ENCODE data around the gene SP5. TPM values are rescaled to one million over a fixed set of nuclear protein-coding genes. Genes with fewer than 3 reads are reported as not detected.

The SP5 gene
- 1 to 10 TPM in 4 of 7 donors, under 1 TPM in 2, not detected in 1; 0.30 to 2.9 (median 1.2) TPM for total RNA-seq
- polyA plus RNA-seq, result under 1 TPM; 0.20 to 0.22 TPM
- long read RNA-seq, donor 1, result 0 reads
- long read RNA-seq, donor 2, partial matches to known transcripts, result 0 of 2 reads
- long read RNA-seq, donor 2, other reads (novel, unspliced or antisense), result 0 of 2 reads
- long read RNA-seq, donor 3, result 0 reads

GRCh38 chr2:170715062-170715931 lies at the start of gene SP5:
Gene SP5 (plus strand): TSS chr2:170715337. CDS start chr2:170715513, 176 bp downstream.
- Histone ChIP-seq H3K4me3 (peak within 1 kb of the TSS; percentile 42), H3K4me1 (ENCODE audit: insufficient read depth) (peaks cover 15% of the 10 kb centered on the region), H3K27ac (no peak within 1 kb of the TSS), H3K27me3 (no peaks in the 10 kb centered on the region), H3K36me3 (no peaks in the 10 kb centered on the region), H3K9me3 (no peaks in the 10 kb centered on the region)
- intact Hi-C loops (cut with DNase I), result loop anchor here in 1 of 4 donors (10.0 kb wide), 1 partner anchor 100 kb away; the partner anchor contains the start of gene GAD1
- TF ChIP-seq POLR2A (IDR thresholded peaks at IDR 0.05) (no peak), CTCF (IDR thresholded peaks at IDR 0.05) (no peak), EP300 (IDR thresholded peaks at IDR 0.05) (no peak)
- peak in 4 of 5 donors; percentile 47 to 68 (median 63) for DNase-seq
- 0 to 1% (median 0%) methylated on average over 45 to 62 of the region's 62 CpGs for WGBS, 3 donors

- H3K36me3 ChIP-seq, result no peaks in the 10 kb centered on the region
- intact Hi-C loops (cut with DNase I), result no loop called here
- DNase-seq, result no peak
- no peak overlapping the region for H3K4me3 ChIP-seq
- H3K27ac ChIP-seq, result no peak overlapping the region
- WGBS, 3 donors, result 72 to 80% (median 79%) methylated on average over 5 of the region's 5 CpGs
- H3K9me3 ChIP-seq, result no peaks in the 10 kb centered on the region
- no peaks in the 10 kb centered on the region for H3K27me3 ChIP-seq
- no peaks in the 10 kb centered on the region for H3K4me1 ChIP-seq (ENCODE audit: insufficient read depth)
- TF ChIP-seq CTCF (IDR thresholded peaks at IDR 0.05), result no peak
- no peak for TF ChIP-seq EP300 (IDR thresholded peaks at IDR 0.05)
- TF ChIP-seq POLR2A (IDR thresholded peaks at IDR 0.05), result no peak
Observed at GRCh38 chr2:170665743-170666142, 49.4 kb upstream of the SP5 start.

GRCh38 chr2:170669909-170670308 lies 45.2 kb upstream of the SP5 start:
- Histone ChIP-seq H3K27me3 (no peaks in the 10 kb centered on the region), H3K27ac (no peak overlapping the region), H3K4me3 (no peak overlapping the region), H3K4me1 (ENCODE audit: insufficient read depth) (no peaks in the 10 kb centered on the region), H3K9me3 (no peaks in the 10 kb centered on the region), H3K36me3 (no peaks in the 10 kb centered on the region)
- intact Hi-C loops (cut with DNase I), result no loop called here
- no peak for DNase-seq
- 73 to 77% (median 76%) methylated on average over 3 of the region's 3 CpGs for WGBS, 3 donors
- TF ChIP-seq CTCF (IDR thresholded peaks at IDR 0.05) (no peak), EP300 (IDR thresholded peaks at IDR 0.05) (no peak), POLR2A (IDR thresholded peaks at IDR 0.05) (no peak)

GRCh38 chr2:170670651-170671050 lies 44.5 kb upstream of the SP5 start:
- Histone ChIP-seq H3K9me3 (no peaks in the 10 kb centered on the region), H3K4me1 (ENCODE audit: insufficient read depth) (no peaks in the 10 kb centered on the region), H3K27me3 (no peaks in the 10 kb centered on the region), H3K36me3 (no peaks in the 10 kb centered on the region), H3K27ac (no peak overlapping the region), H3K4me3 (no peak overlapping the region)
- TF ChIP-seq POLR2A (IDR thresholded peaks at IDR 0.05), result no peak
- TF ChIP-seq CTCF (IDR thresholded peaks at IDR 0.05), result no peak
- TF ChIP-seq EP300 (IDR thresholded peaks at IDR 0.05), result no peak
- intact Hi-C loops (cut with DNase I), result no loop called here
- 86 to 92% (median 88%) methylated on average over 2 of the region's 2 CpGs for WGBS, 3 donors
- DNase-seq, result no peak
